Transverse colon (tissue), 3 donors: ENCODE measurements around the gene COG4.

Experiments used
- EP300 ChIP-seq: sonication (generic); formaldehyde crosslinking; IDR thresholded peaks from one replicate; pipeline ENCODE4 v1.6.1; 2017; ENCODE audit warnings: antibody characterized with exemption, low read depth
- POLR2A ChIP-seq: fragments of 450-650 bp; IDR thresholded peaks from one replicate; pipeline ENCODE4 v1.6.1; 2016; ENCODE audit warnings: antibody characterized with exemption, mild to moderate bottlenecking, moderate library complexity
- TF ChIP-seq, protein P1 (sequence below), 5 experiments: fragments of 200-600 bp in 3 of 5; fragments of 450-650 bp in 2 of 5; sonication (generic) in 3 of 5; IDR thresholded peaks; 1 replicate in 2 of 5; 2 replicates in 3 of 5; pipeline ENCODE4 v1.5.1; 2016 to 2017; ENCODE audit warnings: antibody characterized with exemption in 5 of 5, inconsistent platforms in 3 of 5, mild to moderate bottlenecking in 2 of 5, moderate library complexity in 1 of 5

DNA sequence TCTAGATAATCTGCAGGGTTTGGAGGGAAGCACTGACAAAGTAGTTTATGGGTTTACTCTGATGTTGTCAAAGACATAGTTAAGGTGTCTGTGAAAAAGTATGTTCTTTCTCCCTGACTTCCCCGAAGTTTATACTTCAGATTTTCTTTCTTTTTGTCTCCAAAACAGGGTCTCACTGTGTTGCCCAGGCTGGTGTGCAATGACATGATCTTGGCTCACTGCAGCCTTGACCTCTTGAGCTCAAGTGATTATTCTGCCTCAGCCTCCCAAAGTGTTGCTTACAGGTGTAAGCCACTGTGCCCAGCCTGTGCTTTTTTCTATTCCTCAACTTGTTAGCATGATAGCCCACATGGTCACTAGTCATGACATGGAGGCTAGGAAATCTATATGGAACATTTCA lies 21.2 kb upstream of the COG4 start:
- TF ChIP-seq, protein P1, sequence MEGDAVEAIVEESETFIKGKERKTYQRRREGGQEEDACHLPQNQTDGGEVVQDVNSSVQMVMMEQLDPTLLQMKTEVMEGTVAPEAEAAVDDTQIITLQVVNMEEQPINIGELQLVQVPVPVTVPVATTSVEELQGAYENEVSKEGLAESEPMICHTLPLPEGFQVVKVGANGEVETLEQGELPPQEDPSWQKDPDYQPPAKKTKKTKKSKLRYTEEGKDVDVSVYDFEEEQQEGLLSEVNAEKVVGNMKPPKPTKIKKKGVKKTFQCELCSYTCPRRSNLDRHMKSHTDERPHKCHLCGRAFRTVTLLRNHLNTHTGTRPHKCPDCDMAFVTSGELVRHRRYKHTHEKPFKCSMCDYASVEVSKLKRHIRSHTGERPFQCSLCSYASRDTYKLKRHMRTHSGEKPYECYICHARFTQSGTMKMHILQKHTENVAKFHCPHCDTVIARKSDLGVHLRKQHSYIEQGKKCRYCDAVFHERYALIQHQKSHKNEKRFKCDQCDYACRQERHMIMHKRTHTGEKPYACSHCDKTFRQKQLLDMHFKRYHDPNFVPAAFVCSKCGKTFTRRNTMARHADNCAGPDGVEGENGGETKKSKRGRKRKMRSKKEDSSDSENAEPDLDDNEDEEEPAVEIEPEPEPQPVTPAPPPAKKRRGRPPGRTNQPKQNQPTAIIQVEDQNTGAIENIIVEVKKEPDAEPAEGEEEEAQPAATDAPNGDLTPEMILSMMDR (IDR thresholded peaks at IDR 0.05), result no peak
- no peak for TF ChIP-seq POLR2A
- no peak for TF ChIP-seq EP300
